Measurements from ENCODE around the gene TMEM138. TPM values are rescaled to one million over a fixed set of nuclear protein-coding genes. Genes with fewer than 3 reads are reported as not detected.

Gene TMEM138
- total RNA-seq, 1 experiment from 2014 or later, result 46.3 TPM

GRCh38 chr11:61411589-61411988 is 49.4 kb downstream of the TMEM138 start:
- H3K4me3 Mint-ChIP-seq (ENCODE audit: unreplicated experiment), result no peak overlapping the region
- no peaks in the 10 kb centered on the region for H3K27me3 Mint-ChIP-seq (ENCODE audit: insufficient read depth, unreplicated experiment)
- H3K27me3 ChIP-seq (replicated peaks; ENCODE audit: control insufficient read depth, insufficient read depth, low read length), result no peaks in the 10 kb centered on the region
- H3K4me1 Mint-ChIP-seq (ENCODE audit: low read depth, unreplicated experiment), result no peaks in the 10 kb centered on the region
- CTCF ChIA-PET, result no interaction called here
- no peaks in the 10 kb centered on the region for H3K9me3 Mint-ChIP-seq (ENCODE audit: unreplicated experiment)
- H3K36me3 ChIP-seq (ENCODE audit: control insufficient read depth, insufficient read depth, low read length), result peaks cover 4% of the 10 kb centered on the region; the same call in 1 of the 2 replicates
- H3K27ac Mint-ChIP-seq (ENCODE audit: unreplicated experiment), result no peak overlapping the region
- intact Hi-C loops (cut with micrococcal nuclease; ENCODE audit: unreplicated experiment), result no loop called here
- no peaks in the 10 kb centered on the region for H3K9me3 ChIP-seq
- no peaks in the 10 kb centered on the region for H3K4me1 ChIP-seq
- H3K4me3 ChIP-seq (ENCODE audit: low read depth, low read length), result no peak overlapping the region
- no peak for TF ChIP-seq CTCF (IDR thresholded peaks at IDR 0.05; ENCODE audit: insufficient read depth in 1 of 2, low read depth in 1 of 2, low read length in 1 of 2, severe bottlenecking in 1 of 2, unreplicated experiment in 1 of 2)
- DNase-seq, result no peak
- no TSS peak for BruUV-seq (replicated peaks)
- POLR2A ChIA-PET, result no interaction called here
- H3K36me3 Mint-ChIP-seq (ENCODE audit: insufficient read depth, unreplicated experiment), result peaks cover 99% of the 10 kb centered on the region

GRCh38 chr11:61413496-61413895 is 51.3 kb downstream of the TMEM138 start:
- H3K27me3 Mint-ChIP-seq (ENCODE audit: insufficient read depth, unreplicated experiment), result no peaks in the 10 kb centered on the region
- CTCF ChIA-PET, result interaction anchor here (0.9 kb wide), 1 partner anchor 22 kb away, joined by 3 read pairs; no protein-coding TSS in a partner anchor
- DNase-seq, result no peak
- no peaks in the 10 kb centered on the region for H3K9me3 ChIP-seq
- no peaks in the 10 kb centered on the region for H3K4me1 Mint-ChIP-seq (ENCODE audit: low read depth, unreplicated experiment)
- peaks cover 99% of the 10 kb centered on the region for H3K36me3 Mint-ChIP-seq (ENCODE audit: insufficient read depth, unreplicated experiment)
- TF ChIP-seq CTCF (IDR thresholded peaks at IDR 0.05; ENCODE audit: insufficient read depth in 1 of 2, low read depth in 1 of 2, low read length in 1 of 2, severe bottlenecking in 1 of 2, unreplicated experiment in 1 of 2), result no peak
- no peak overlapping the region for H3K4me3 ChIP-seq (ENCODE audit: low read depth, low read length)
- POLR2A ChIA-PET, result no interaction called here
- no peaks in the 10 kb centered on the region for H3K9me3 Mint-ChIP-seq (ENCODE audit: unreplicated experiment)
- H3K4me1 ChIP-seq, result no peaks in the 10 kb centered on the region
- H3K4me3 Mint-ChIP-seq (ENCODE audit: unreplicated experiment), result no peak overlapping the region
- H3K36me3 ChIP-seq (ENCODE audit: control insufficient read depth, insufficient read depth, low read length), result peaks cover 4% of the 10 kb centered on the region; the same call in 1 of the 2 replicates
- intact Hi-C loops (cut with micrococcal nuclease; ENCODE audit: unreplicated experiment), result no loop called here
- no TSS peak for BruUV-seq (replicated peaks)
- H3K27me3 ChIP-seq (replicated peaks; ENCODE audit: control insufficient read depth, insufficient read depth, low read length), result no peaks in the 10 kb centered on the region
- H3K27ac Mint-ChIP-seq (ENCODE audit: unreplicated experiment), result peak overlapping the region; percentile 11

GRCh38 chr11:61414547-61414946 is 52.4 kb downstream of the TMEM138 start:
- CTCF ChIA-PET, result no interaction called here
- H3K27ac Mint-ChIP-seq (ENCODE audit: unreplicated experiment), result no peak overlapping the region

More at GRCh38 chr11:61414547-61414946, 52.4 kb downstream of the TMEM138 start:
- no peak for DNase-seq
- H3K9me3 ChIP-seq, result no peaks in the 10 kb centered on the region
- peaks cover 5% of the 10 kb centered on the region; the same call in 1 of the 2 replicates for H3K36me3 ChIP-seq (ENCODE audit: control insufficient read depth, insufficient read depth, low read length)
- intact Hi-C loops (cut with micrococcal nuclease; ENCODE audit: unreplicated experiment), result no loop called here
- no peak for TF ChIP-seq CTCF (IDR thresholded peaks at IDR 0.05; ENCODE audit: insufficient read depth in 1 of 2, low read depth in 1 of 2, low read length in 1 of 2, severe bottlenecking in 1 of 2, unreplicated experiment in 1 of 2)
- POLR2A ChIA-PET, result no interaction called here
- Mint-ChIP-seq H3K36me3 (ENCODE audit: insufficient read depth, unreplicated experiment) (peaks cover 99% of the 10 kb centered on the region), H3K4me1 (ENCODE audit: low read depth, unreplicated experiment) (no peaks in the 10 kb centered on the region), H3K27me3 (ENCODE audit: insufficient read depth, unreplicated experiment) (no peaks in the 10 kb centered on the region), H3K4me3 (ENCODE audit: unreplicated experiment) (no peak overlapping the region), H3K9me3 (ENCODE audit: unreplicated experiment) (no peaks in the 10 kb centered on the region)
- BruUV-seq (replicated peaks), result no TSS peak
- no peaks in the 10 kb centered on the region for H3K27me3 ChIP-seq (replicated peaks; ENCODE audit: control insufficient read depth, insufficient read depth, low read length)
- no peaks in the 10 kb centered on the region for H3K4me1 ChIP-seq
- no peak overlapping the region for H3K4me3 ChIP-seq (ENCODE audit: low read depth, low read length)
